GM23248 (cell line): ENCODE data around the gene LRIG1. TPM values are rescaled to one million over a fixed set of nuclear protein-coding genes. Genes with fewer than 3 reads are reported as not detected.

Experiments
- DNase-seq: peaks from one replicate; pipeline ENCODE4 v3.0.0-alpha.2; 2015
- H2AFZ ChIP-seq: fragments of 200-600 bp; sonication (generic); 2 replicates; pipeline ENCODE4 v1.6.1; 2016; ENCODE audit warnings: antibody characterized with exemption
- H3F3A ChIP-seq: fragments of 200-600 bp; sonication (generic); 2 replicates; pipeline ENCODE4 v1.6.1; 2016; ENCODE audit warnings: mild to moderate bottlenecking, antibody characterized with exemption, mixed run types; ENCODE audit not compliant: insufficient read depth
- H3K27ac ChIP-seq: fragments of 200-600 bp; sonication (generic); 2 replicates; pipeline ENCODE4 v1.5.1; 2016; ENCODE audit warnings: mild to moderate bottlenecking
- H3K27me3 ChIP-seq: fragments of 200-600 bp; sonication (generic); replicated peaks from 2 replicates; pipeline ENCODE4 v1.6.1; 2016; ENCODE audit warnings: mild to moderate bottlenecking; ENCODE audit not compliant: insufficient read depth
- H3K36me3 ChIP-seq: fragments of 200-600 bp; sonication (generic); 2 replicates; pipeline ENCODE4 v1.6.1; 2016; ENCODE audit warnings: low read depth, mild to moderate bottlenecking
- H3K4me1 ChIP-seq: fragments of 200-600 bp; sonication (generic); 2 replicates; pipeline ENCODE4 v1.6.1; 2016; ENCODE audit warnings: mild to moderate bottlenecking; ENCODE audit not compliant: insufficient read depth
- H3K4me2 ChIP-seq: fragments of 200-600 bp; sonication (generic); one replicate; pipeline ENCODE4 v1.6.1; 2016; ENCODE audit warnings: mild to moderate bottlenecking; ENCODE audit not compliant: unreplicated experiment
- H3K4me3 ChIP-seq: fragments of 200-600 bp; sonication (generic); 2 replicates; pipeline ENCODE4 v1.5.1; 2016; ENCODE audit warnings: mild to moderate bottlenecking
- H3K79me2 ChIP-seq: fragments of 200-600 bp; sonication (generic); 2 replicates; pipeline ENCODE4 v1.6.1; 2016; ENCODE audit warnings: mild to moderate bottlenecking; ENCODE audit not compliant: insufficient read depth
- H3K9ac ChIP-seq: fragments of 200-600 bp; sonication (generic); 2 replicates; pipeline ENCODE4 v1.6.1; 2016; ENCODE audit warnings: mild to moderate bottlenecking
- H3K9me2 ChIP-seq: fragments of 200-600 bp; sonication (generic); 2 replicates; pipeline ENCODE4 v1.6.1; 2016; ENCODE audit warnings: mixed run types, mild to moderate bottlenecking, moderate library complexity; ENCODE audit not compliant: insufficient read depth
- H3K9me3 ChIP-seq: fragments of 200-600 bp; sonication (generic); one replicate; pipeline ENCODE4 v1.6.1; 2017; ENCODE audit warnings: low read depth
- H4K20me1 ChIP-seq: fragments of 200-600 bp; sonication (generic); 2 replicates; pipeline ENCODE4 v1.6.0; 2016; ENCODE audit not compliant: insufficient read depth
- EZH2 ChIP-seq: fragments of 200-600 bp; sonication (generic); IDR thresholded peaks from 2 replicates; pipeline ENCODE4 v1.6.1; 2018; ENCODE audit warnings: antibody characterized with exemption, mild to moderate bottlenecking; ENCODE audit not compliant: insufficient read depth, poor library complexity, severe bottlenecking
- EZH2phosphoT487 ChIP-seq: fragments of 200-600 bp; sonication (generic); IDR thresholded peaks from 2 replicates; pipeline ENCODE4 v1.6.1; 2018; ENCODE audit warnings: antibody characterized with exemption, moderate library complexity, mild to moderate bottlenecking, low read depth; ENCODE audit not compliant: insufficient read depth
- WGBS, 2 experiments: methylation state at CpG; one replicate each; pipeline ENCODE4 v1.1.6; 2015 to 2017; ENCODE audit warnings: low lambda C conversion rate in 2 of 2, low coverage in 1 of 2; ENCODE audit errors: missing lambda C conversion rate in 2 of 2; 5-methylcytosine and 5-hydroxymethylcytosine counted together
- in situ Hi-C: fragments of 300-500 bp; cut with MboI; formaldehyde crosslinking; loops from 2 replicates; pipeline ENCODE4 v1.15.0; 2020
- polyA plus RNA-seq: library from polyadenylated mRNA; unstranded; fragments of >200 nt; fragmentation: Nextera tagmentation; extraction: Ambion mirVana; gene quantifications from 2 replicates; pipeline ENCODE4 v1.2.1, GENCODE V29; 2016
- total RNA-seq: library from RNA; depleted of rRNA; stranded (reverse); fragments of >200 nt; shearing (Covaris generic); gene quantifications from 2 replicates; pipeline ENCODE4 v1.2.3, GENCODE V29; 2014

The LRIG1 gene
- total and polyA plus RNA-seq, 2 experiments from 2014 or later, result 3.1 to 6.5 TPM

DNA sequence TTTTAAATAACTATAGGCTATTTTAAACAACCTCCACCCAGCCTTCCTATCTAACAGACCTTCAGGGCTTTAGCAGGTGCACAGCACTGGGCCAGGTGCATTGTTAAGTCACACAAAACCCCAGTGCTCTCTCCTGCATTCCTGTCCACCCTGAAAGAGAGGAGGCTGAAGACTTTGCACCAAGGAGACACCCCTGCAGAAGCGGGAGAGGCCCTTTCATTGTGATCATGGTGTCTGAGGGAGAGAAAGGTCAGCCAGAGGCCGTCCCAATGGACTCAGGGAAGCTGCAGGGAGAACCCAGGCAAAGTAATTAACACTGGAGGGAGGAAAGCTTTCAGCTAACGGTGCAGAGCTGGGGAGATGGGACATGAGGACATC, 5.2 kb downstream of the LRIG1 start:
- Histone ChIP-seq H3K36me3 (no peaks in the 10 kb centered on the region), H3K27me3 (no peaks in the 10 kb centered on the region), H2AFZ (no peak overlapping the region), H3K9me3 (no peaks in the 10 kb centered on the region), H3F3A (no peaks in the 10 kb centered on the region), H3K9ac (no peak overlapping the region), H3K79me2 (peaks cover 45% of the 10 kb centered on the region), H3K9me2 (no peaks in the 10 kb centered on the region), H3K4me3 (no peak overlapping the region), H4K20me1 (no peaks in the 10 kb centered on the region), H3K4me2 (no peak overlapping the region), H3K4me1 (no peaks in the 10 kb centered on the region), H3K27ac (no peak overlapping the region)
- WGBS, 2 experiments, result 48 to 50% methylated on average over 3 of the region's 3 CpGs
- in situ Hi-C loops, result no loop called here
- TF ChIP-seq EZH2phosphoT487 (no peak), EZH2 (no peak)
- no peak for DNase-seq

DNA sequence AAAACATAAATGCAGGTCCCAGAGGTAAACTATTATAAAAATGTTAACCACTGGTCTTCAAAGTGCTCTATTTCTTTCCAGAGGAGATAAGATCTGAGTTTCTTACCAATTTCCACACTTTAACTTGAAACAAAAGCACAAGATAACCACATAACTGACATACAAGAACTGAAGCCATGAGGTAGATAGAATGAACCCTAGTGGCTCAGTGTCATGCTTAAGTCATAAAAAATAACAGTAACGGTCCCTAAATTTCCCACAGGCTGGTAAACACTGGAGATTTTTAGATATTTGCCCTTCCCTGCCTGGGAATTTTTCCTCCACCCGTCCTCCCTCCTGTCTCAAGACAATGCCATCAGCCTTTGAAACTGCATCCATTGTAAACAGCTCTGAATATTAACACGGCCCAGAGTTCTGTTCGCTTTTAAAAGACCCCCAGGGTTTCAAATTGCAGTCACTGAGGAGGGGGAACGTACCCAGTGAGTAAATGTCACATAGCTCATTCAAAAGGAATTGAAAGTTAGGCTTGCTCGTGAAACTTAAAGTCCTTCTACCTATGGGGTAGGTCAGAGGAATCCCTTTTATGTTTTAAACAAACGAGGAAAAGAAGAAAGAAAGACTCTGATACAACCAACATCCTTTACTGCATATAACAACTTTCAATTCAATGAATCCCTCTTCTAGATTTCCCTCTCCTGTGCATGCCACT, 5.7 kb downstream of the LRIG1 start:
- H3K27me3 ChIP-seq, result no peaks in the 10 kb centered on the region
- no peak overlapping the region for H2AFZ ChIP-seq
- in situ Hi-C loops, result no loop called here
- no peak for DNase-seq
- no peaks in the 10 kb centered on the region for H3F3A ChIP-seq
- H3K27ac ChIP-seq, result no peak overlapping the region
- H3K4me2 ChIP-seq, result no peak overlapping the region
- TF ChIP-seq EZH2phosphoT487 (no peak), EZH2 (no peak)
- no peak overlapping the region for H3K4me3 ChIP-seq
- H3K9me3 ChIP-seq, result no peaks in the 10 kb centered on the region
- no peaks in the 10 kb centered on the region for H3K36me3 ChIP-seq
- H3K9ac ChIP-seq, result no peak overlapping the region
- peaks cover 45% of the 10 kb centered on the region for H3K79me2 ChIP-seq
- WGBS, 2 experiments, result 65 to 67% methylated on average over 7 of the region's 7 CpGs
- H4K20me1 ChIP-seq, result no peaks in the 10 kb centered on the region
- H3K9me2 ChIP-seq, result no peaks in the 10 kb centered on the region
- H3K4me1 ChIP-seq, result no peaks in the 10 kb centered on the region

DNA sequence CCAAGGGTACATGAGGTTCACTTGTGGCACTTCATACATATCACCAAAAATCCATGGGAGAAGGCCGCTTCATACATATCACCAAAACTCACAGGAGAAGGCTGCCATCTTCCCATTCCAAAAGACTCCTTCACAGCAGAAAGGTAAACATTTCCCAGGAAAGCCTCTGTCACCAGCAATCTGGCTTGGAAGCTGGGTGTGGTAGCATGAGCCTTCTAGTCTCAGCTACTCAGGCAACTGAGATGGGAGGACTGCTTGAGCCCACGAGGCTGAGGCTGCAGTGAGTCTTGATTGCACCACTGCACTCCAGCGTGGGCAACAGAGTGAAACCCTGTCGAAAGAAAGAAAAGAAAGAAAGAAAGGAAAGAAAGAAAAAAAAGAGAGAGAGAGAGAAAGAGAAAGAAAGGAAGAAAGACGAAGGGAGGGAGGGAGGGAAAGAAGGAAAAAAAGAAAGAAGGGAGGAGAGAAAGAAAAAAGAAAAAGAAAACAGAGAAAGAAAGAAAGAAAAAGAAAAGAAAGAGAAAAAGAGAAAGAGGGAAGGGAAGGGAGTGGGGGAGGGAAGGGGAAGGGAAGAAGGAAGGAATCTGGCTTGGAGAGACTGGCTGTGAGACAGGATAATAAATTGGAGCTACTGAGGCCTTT, 7.2 kb downstream of the LRIG1 start:
- H3K4me1 ChIP-seq, result no peaks in the 10 kb centered on the region
- H3K4me3 ChIP-seq, result no peak overlapping the region
- TF ChIP-seq EZH2 (no peak), EZH2phosphoT487 (no peak)
- H3K9me3 ChIP-seq, result no peaks in the 10 kb centered on the region
- H3K9ac ChIP-seq, result no peak overlapping the region
- H3K36me3 ChIP-seq, result no peaks in the 10 kb centered on the region
- H2AFZ ChIP-seq, result no peak overlapping the region
- peaks cover 41% of the 10 kb centered on the region for H3K79me2 ChIP-seq
- H3K27ac ChIP-seq, result no peak overlapping the region
- in situ Hi-C loops, result no loop called here
- no peaks in the 10 kb centered on the region for H4K20me1 ChIP-seq
- no peak for DNase-seq
- WGBS, 2 experiments, result 57 to 66% methylated on average over 4 to 5 of the region's 5 CpGs
- no peaks in the 10 kb centered on the region for H3K27me3 ChIP-seq
- no peaks in the 10 kb centered on the region for H3K9me2 ChIP-seq
- no peaks in the 10 kb centered on the region for H3F3A ChIP-seq
- no peak overlapping the region for H3K4me2 ChIP-seq

DNA sequence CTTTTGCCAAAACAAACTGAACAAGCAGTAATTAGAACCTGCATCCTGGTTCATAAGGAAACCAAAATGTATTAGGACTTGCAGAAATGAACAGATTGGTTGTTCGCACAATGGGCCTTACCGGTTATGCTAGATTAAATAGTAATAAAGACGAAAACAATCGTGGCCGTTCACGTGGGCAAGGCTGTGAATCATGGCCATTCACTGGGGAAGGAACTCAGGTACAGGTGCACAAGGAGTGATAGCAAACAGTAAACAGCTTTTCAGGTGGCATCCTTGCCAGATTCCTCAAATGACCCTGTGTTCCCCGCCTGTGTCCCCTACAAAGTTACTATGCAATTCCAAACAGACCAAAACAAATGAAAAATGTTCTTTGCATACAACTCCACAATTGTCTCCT, 8.2 kb downstream of the LRIG1 start:
- DNase-seq, result no peak
- Histone ChIP-seq H4K20me1 (no peaks in the 10 kb centered on the region), H2AFZ (no peak overlapping the region), H3K9ac (no peak overlapping the region), H3K9me3 (no peaks in the 10 kb centered on the region), H3K36me3 (no peaks in the 10 kb centered on the region), H3K27ac (no peak overlapping the region), H3K4me2 (no peak overlapping the region), H3K9me2 (no peaks in the 10 kb centered on the region), H3F3A (no peaks in the 10 kb centered on the region), H3K79me2 (peaks cover 33% of the 10 kb centered on the region), H3K4me1 (peaks cover 4% of the 10 kb centered on the region; the same call in 1 of the 2 replicates), H3K4me3 (no peak overlapping the region), H3K27me3 (no peaks in the 10 kb centered on the region)
- no peak for TF ChIP-seq EZH2
- TF ChIP-seq EZH2phosphoT487, result no peak
- WGBS, 2 experiments, result 66 to 71% methylated on average over 7 of the region's 7 CpGs
- in situ Hi-C loops, result no loop called here
